Mesenteric fat pad (tissue), 1 donor: Measurements from ENCODE around the gene ARL14EP. TPM values are rescaled to one million over a fixed set of nuclear protein-coding genes. Genes with fewer than 3 reads are reported as not detected.

Experiments used
- DNase-seq: peaks from one replicate; pipeline ENCODE4 v3.0.0-alpha.2; 2020; ENCODE audit warnings: low spot score
- total RNA-seq: library from RNA; stranded (reverse); fragmentation: NEBNext Ultra II Directional; extraction: Animal tissue kit (Norgen Biotek cat#: 25700); gene quantifications from one replicate; pipeline ENCODE4 v1.2.1, GENCODE V29; 2021
- donor health status: DM: yes; HTN: yes; CAD: no.

The ARL14EP gene
- total RNA-seq, 1 donor from 2014 or later: 21.5 TPM

- DNase-seq: no peak
Measured at GRCh38 chr11:30326114-30326778, 3.3 kb downstream of the ARL14EP start.

GRCh38 chr11:30326906-30327305, 4.0 kb downstream of the ARL14EP start:
- no peak for DNase-seq

GRCh38 chr11:30328681-30329080, 5.8 kb downstream of the ARL14EP start:
- DNase-seq: no peak

- DNase-seq: no peak
Measured at GRCh38 chr11:30329150-30329940, 6.4 kb downstream of the ARL14EP start.

- no peak for DNase-seq
Measured at GRCh38 chr11:30333405-30333804, 10.5 kb downstream of the ARL14EP start.

- no peak for DNase-seq
Measured at GRCh38 chr11:30342736-30343166, 19.8 kb downstream of the ARL14EP start.

GRCh38 chr11:30344085-30344484, 21.2 kb downstream of the ARL14EP start:
- DNase-seq: no peak

- no peak for DNase-seq
Measured at GRCh38 chr11:30345644-30346043, 22.7 kb downstream of the ARL14EP start.

- no peak for DNase-seq
Measured at GRCh38 chr11:30346068-30346688, 23.3 kb downstream of the ARL14EP start.

GRCh38 chr11:30348035-30348434, 25.1 kb downstream of the ARL14EP start:
- DNase-seq: no peak

- DNase-seq: no peak
Measured at GRCh38 chr11:30349885-30350284, 27.0 kb downstream of the ARL14EP start.

- no peak for DNase-seq
Measured at GRCh38 chr11:30350384-30350783, 27.5 kb downstream of the ARL14EP start.

- no peak for DNase-seq
Measured at GRCh38 chr11:30351061-30351460, 28.2 kb downstream of the ARL14EP start.

- no peak for DNase-seq
Measured at GRCh38 chr11:30356391-30356790, 33.5 kb downstream of the ARL14EP start.

GRCh38 chr11:30357872-30358271, 35.0 kb downstream of the ARL14EP start:
- DNase-seq: no peak

- no peak for DNase-seq
Measured at GRCh38 chr11:30358536-30358935, 35.6 kb downstream of the ARL14EP start.

GRCh38 chr11:30360741-30361140, 37.8 kb downstream of the ARL14EP start:
- no peak for DNase-seq

- DNase-seq: no peak
Measured at GRCh38 chr11:30364139-30364836, 41.4 kb downstream of the ARL14EP start.

GRCh38 chr11:30364837-30365482, 42.1 kb downstream of the ARL14EP start:
- DNase-seq: no peak

GRCh38 chr11:30365793-30366517, 43.1 kb downstream of the ARL14EP start:
- DNase-seq: no peak
